ENCODE measurements around the gene CHMP5. TPM values are rescaled to one million over a fixed set of nuclear protein-coding genes. Genes with fewer than 3 reads are reported as not detected.
A peak's percentile ranks its signal among the peaks of the same experiment; 100 is the strongest.

Gene CHMP5
- 88.7 TPM for total RNA-seq (ENCODE audit: unreplicated experiment)
- long read RNA-seq, transcript CHMP5-201 (8 exons, 1,477 nt) = major isoform, 121 of 130 reads
- long read RNA-seq, partial matches to known transcripts = 3 of 130 reads
- long read RNA-seq, other reads (novel, unspliced or antisense) = 6 of 130 reads

GRCh38 chr9:33264473-33265177 is at the start of gene CHMP5, which contains the start of gene BAG1:
TSS of gene CHMP5 (plus strand) at chr9:33265049. CDS start at chr9:33265079, 30 bp downstream.
TSS of gene BAG1 (minus strand) at chr9:33264708.
- peak; percentile 52 for TF ChIP-seq CTCF (IDR thresholded peaks at IDR 0.05; ENCODE audit: unreplicated experiment)
- H3K27ac Mint-ChIP-seq (ENCODE audit: unreplicated experiment) = peak within 1 kb of the TSS; percentile 98
- DNase-seq (ENCODE audit: low spot score) = peak; percentile 99
- H3K4me3 Mint-ChIP-seq (ENCODE audit: unreplicated experiment) = peak within 1 kb of the TSS; percentile 99
- H3K9me3 Mint-ChIP-seq (ENCODE audit: unreplicated experiment) = no peaks in the 10 kb centered on the region
- peaks cover 45% of the 10 kb centered on the region for H3K36me3 Mint-ChIP-seq (ENCODE audit: low read depth, unreplicated experiment)
- peaks cover 14% of the 10 kb centered on the region for H3K27me3 Mint-ChIP-seq (ENCODE audit: unreplicated experiment)
- peaks cover 34% of the 10 kb centered on the region for H3K4me1 Mint-ChIP-seq (ENCODE audit: unreplicated experiment)

GRCh38 chr9:33220681-33221567 is 43.9 kb upstream of the CHMP5 start:
- H3K9me3 Mint-ChIP-seq (ENCODE audit: unreplicated experiment) = no peaks in the 10 kb centered on the region
- no peak for DNase-seq (ENCODE audit: low spot score)
- H3K27me3 Mint-ChIP-seq (ENCODE audit: unreplicated experiment) = peaks cover 4% of the 10 kb centered on the region
- H3K4me3 Mint-ChIP-seq (ENCODE audit: unreplicated experiment) = no peak overlapping the region
- no peak for TF ChIP-seq CTCF (IDR thresholded peaks at IDR 0.05; ENCODE audit: unreplicated experiment)
- peaks cover 27% of the 10 kb centered on the region for H3K4me1 Mint-ChIP-seq (ENCODE audit: unreplicated experiment)
- H3K36me3 Mint-ChIP-seq (ENCODE audit: low read depth, unreplicated experiment) = no peaks in the 10 kb centered on the region
- no peak overlapping the region for H3K27ac Mint-ChIP-seq (ENCODE audit: unreplicated experiment)

- H3K9me3 Mint-ChIP-seq (ENCODE audit: unreplicated experiment) = no peaks in the 10 kb centered on the region
- no peak overlapping the region for H3K27ac Mint-ChIP-seq (ENCODE audit: unreplicated experiment)
- H3K27me3 Mint-ChIP-seq (ENCODE audit: unreplicated experiment) = peaks cover 4% of the 10 kb centered on the region
- peaks cover 28% of the 10 kb centered on the region for H3K4me1 Mint-ChIP-seq (ENCODE audit: unreplicated experiment)
- H3K36me3 Mint-ChIP-seq (ENCODE audit: low read depth, unreplicated experiment) = no peaks in the 10 kb centered on the region
- no peak for TF ChIP-seq CTCF (IDR thresholded peaks at IDR 0.05; ENCODE audit: unreplicated experiment)
- no peak for DNase-seq (ENCODE audit: low spot score)
- no peak overlapping the region for H3K4me3 Mint-ChIP-seq (ENCODE audit: unreplicated experiment)
Observed at GRCh38 chr9:33221568-33221884, 43.3 kb upstream of the CHMP5 start.

GRCh38 chr9:33222031-33222430 is 42.8 kb upstream of the CHMP5 start:
- Mint-ChIP-seq H3K4me1 (ENCODE audit: unreplicated experiment) (peaks cover 28% of the 10 kb centered on the region), H3K9me3 (ENCODE audit: unreplicated experiment) (no peaks in the 10 kb centered on the region), H3K27ac (ENCODE audit: unreplicated experiment) (no peak overlapping the region), H3K27me3 (ENCODE audit: unreplicated experiment) (peaks cover 6% of the 10 kb centered on the region), H3K4me3 (ENCODE audit: unreplicated experiment) (no peak overlapping the region), H3K36me3 (ENCODE audit: low read depth, unreplicated experiment) (no peaks in the 10 kb centered on the region)
- no peak for DNase-seq (ENCODE audit: low spot score)
- TF ChIP-seq CTCF (IDR thresholded peaks at IDR 0.05; ENCODE audit: unreplicated experiment) = no peak

Measured in endothelial cell (in vitro differentiated cells).